ENCODE results near the gene OSBPL9. TPM values are rescaled to one million over a fixed set of nuclear protein-coding genes. Genes with fewer than 3 reads are reported as not detected.

Gene OSBPL9
- total and polyA plus RNA-seq, 9 of the 15 experiments (the other 6 are each of a cell fraction or from before 2014, with no cell fraction given): 43.9 to 217 (median 170) TPM

DNA sequence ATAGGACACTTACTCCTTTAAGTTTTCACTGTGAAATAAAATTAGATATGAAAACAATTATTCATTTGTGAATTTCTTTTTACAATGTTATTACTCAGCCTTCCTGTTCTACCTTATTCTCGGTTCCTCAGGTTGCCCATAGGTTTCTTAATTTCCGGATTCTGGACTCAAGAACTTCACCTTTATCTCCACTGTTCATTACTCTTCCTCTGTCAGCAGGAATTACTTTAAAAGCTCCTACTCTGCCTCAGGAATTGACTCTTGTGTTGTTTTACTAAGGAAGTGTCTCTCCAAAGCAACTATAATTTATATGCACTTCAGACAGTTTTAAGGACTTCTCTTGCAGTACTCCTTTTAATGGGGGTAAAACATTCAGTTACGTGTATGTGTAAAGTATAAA, 123.8 kb downstream of the OSBPL9 start:
- ChIA-PET POLR2A (interaction anchor here (5.9 to 6.1 kb wide), 2 partner anchors 10 to 11 kb away, joined by 44 to 52 read pairs; no protein-coding TSS in a partner anchor), CTCF (ENCODE audit: low intra/inter-chr PET ratio) (no interaction called here)
- 39% methylated on average over 3 of the region's 3 CpGs for WGBS (ENCODE audit: insufficient coverage, low coverage, missing lambda C conversion rate)
- no peaks in the 10 kb centered on the region for H3K9me1 ChIP-seq (ENCODE audit: control insufficient read depth, insufficient read depth, low read length)
- intact Hi-C loops (cut with micrococcal nuclease) (no loop called here), in situ Hi-C loops (cut with MboI) (no loop called here)
- no peak for ATAC-seq
- no peak for TF ChIP-seq ZNF740 (CRISPR knock-in tag; IDR thresholded peaks at IDR 0.05)
- no peak for TF ChIP-seq ZNF740 (tag; IDR thresholded peaks at IDR 0.05)
- TF ChIP-seq PKNOX1 (IDR thresholded peaks at IDR 0.05): peak; percentile 57
- no peak for TF ChIP-seq FUS (optimal IDR thresholded peaks at IDR 0.05; ENCODE audit: low read depth, low read length)
- peak; percentile 88 for TF ChIP-seq MEIS2 (IDR thresholded peaks at IDR 0.05; ENCODE audit: partially characterized antibody)
- no peak for TF ChIP-seq ZNF445 (CRISPR knock-in tag; IDR thresholded peaks at IDR 0.05; ENCODE audit: low read depth)
- 0 out of 2 replicates have a peak, but pooled peaks have one; percentile 28 for TF ChIP-seq ETV1 (tag; conservative IDR thresholded peaks at IDR 0.05; ENCODE audit: low read depth)
- no peak for TF ChIP-seq ZNF274 (IDR thresholded peaks at IDR 0.05; ENCODE audit: borderline replicate concordance, low read depth, low read length)
- no peak for TF ChIP-seq HMGN3 (IDR thresholded peaks at IDR 0.05; ENCODE audit: borderline replicate concordance, extremely low read depth, insufficient read length, low read depth, low read length)
- TF ChIP-seq, protein P1, sequence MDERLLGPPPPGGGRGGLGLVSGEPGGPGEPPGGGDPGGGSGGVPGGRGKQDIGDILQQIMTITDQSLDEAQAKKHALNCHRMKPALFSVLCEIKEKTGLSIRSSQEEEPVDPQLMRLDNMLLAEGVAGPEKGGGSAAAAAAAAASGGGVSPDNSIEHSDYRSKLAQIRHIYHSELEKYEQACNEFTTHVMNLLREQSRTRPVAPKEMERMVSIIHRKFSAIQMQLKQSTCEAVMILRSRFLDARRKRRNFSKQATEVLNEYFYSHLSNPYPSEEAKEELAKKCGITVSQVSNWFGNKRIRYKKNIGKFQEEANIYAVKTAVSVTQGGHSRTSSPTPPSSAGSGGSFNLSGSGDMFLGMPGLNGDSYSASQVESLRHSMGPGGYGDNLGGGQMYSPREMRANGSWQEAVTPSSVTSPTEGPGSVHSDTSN (CRISPR knock-in tag; IDR thresholded peaks at IDR 0.05; ENCODE audit: low read depth): no peak
- TF ChIP-seq, protein P1 (tag; conservative IDR thresholded peaks at IDR 0.05; ENCODE audit: low read depth): peak; percentile 89
- H3K4me1 ChIP-seq (replicated peaks in 1 of 2; ENCODE audit: control insufficient read depth in 2 of 2, insufficient read depth in 2 of 2, low read length in 2 of 2): peaks cover 6 to 54% of the 10 kb centered on the region in 2 experiments; a peak in 4 of 5 replicates
- DNase-seq (ENCODE audit: extremely low read depth in 1 of 4, low spot score in 3 of 4): no peak
- no peaks in the 10 kb centered on the region for H3K27me3 ChIP-seq (ENCODE audit: control insufficient read depth in 2 of 2, insufficient read depth in 2 of 2, low read length in 2 of 2)
- peak overlapping the region in 1 of 2 experiments; percentile 18; a peak in 1 of 4 replicates for H3K9ac ChIP-seq (ENCODE audit: insufficient read depth in 1 of 2, low read depth in 2 of 2, low read length in 2 of 2)
- peak overlapping the region; percentile 15; the same call in 1 of the 3 replicates for H3K27ac ChIP-seq (ENCODE audit: extremely low read depth, low read depth, low read length)
- no peak overlapping the region for H3K4me3 ChIP-seq
- no peak overlapping the region for H2AFZ ChIP-seq (ENCODE audit: low read depth, low read length)
- peaks cover 96% of the 10 kb centered on the region for H3K79me2 ChIP-seq (ENCODE audit: control insufficient read depth, insufficient read depth, low read length)
- FAIRE-seq: no peak
- no peaks in the 10 kb centered on the region for H3K9me3 ChIP-seq (replicated peaks; ENCODE audit: control insufficient read depth, insufficient read depth, low read depth, low read length)
- peaks cover 8% of the 10 kb centered on the region for H3K36me3 ChIP-seq (ENCODE audit: control insufficient read depth, insufficient read depth, low read length)
- BruUV-seq (replicated peaks): no TSS peak
- H4K20me1 ChIP-seq (replicated peaks; ENCODE audit: control insufficient read depth, insufficient read depth, low read length): peaks cover 4% of the 10 kb centered on the region; the same call in 1 of the 2 replicates
- H3K4me2 ChIP-seq (ENCODE audit: insufficient read depth, low read length): no peak overlapping the region
